ENCODE results near the gene CACNA2D2. TPM values are rescaled to one million over a fixed set of nuclear protein-coding genes. Genes with fewer than 3 reads are reported as not detected.
A peak's percentile ranks its signal among the peaks of the same experiment; 100 is the strongest.

CACNA2D2 gene
- total and polyA plus RNA-seq, 2 of the 13 experiments (the other 11 are each of a cell fraction or from before 2014, with no cell fraction given), result not detected

DNA sequence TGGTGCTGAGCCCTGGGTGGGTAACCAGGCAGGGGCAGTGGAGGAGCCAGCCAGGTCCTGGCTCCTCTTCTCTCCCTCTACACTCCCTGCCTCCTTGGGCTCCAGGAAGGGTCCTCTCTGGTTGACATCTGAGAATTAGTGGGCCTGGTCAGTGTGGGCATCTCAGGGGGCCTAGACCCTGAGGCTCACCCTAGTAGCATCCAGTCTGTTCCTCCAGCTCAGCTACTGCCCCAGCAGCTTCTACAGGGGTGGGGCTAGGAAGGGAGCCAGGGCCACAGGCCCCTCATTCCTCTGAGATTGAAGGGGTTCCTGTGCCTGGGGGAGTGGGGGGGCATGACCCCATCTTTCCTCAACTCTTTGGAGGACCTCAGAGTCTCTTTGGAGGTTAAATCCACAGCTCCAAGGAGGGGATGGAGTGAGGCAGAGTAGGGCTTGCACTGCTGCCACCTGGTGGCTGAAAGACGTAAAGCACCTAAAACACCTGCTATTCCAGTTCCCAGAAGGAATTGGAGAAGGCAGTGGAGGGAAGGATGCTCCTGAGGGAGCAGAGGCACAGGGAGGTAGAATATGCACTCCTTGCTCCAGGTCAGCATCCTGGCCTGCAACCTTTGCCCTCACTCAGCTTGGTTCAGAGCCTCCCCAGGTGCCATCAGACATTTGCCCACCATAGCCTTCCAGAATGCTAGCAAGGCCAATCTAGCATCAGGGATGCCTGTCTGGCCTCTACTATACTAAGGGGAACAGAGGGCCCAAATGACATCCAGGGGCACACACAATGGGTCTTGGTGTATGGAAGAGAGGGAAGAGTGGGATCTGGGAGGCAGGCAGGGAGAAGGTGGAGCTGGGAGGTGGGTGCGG lies 39.0 kb upstream of the CACNA2D2 start (continued):
- TF ChIP-seq, protein P1, sequence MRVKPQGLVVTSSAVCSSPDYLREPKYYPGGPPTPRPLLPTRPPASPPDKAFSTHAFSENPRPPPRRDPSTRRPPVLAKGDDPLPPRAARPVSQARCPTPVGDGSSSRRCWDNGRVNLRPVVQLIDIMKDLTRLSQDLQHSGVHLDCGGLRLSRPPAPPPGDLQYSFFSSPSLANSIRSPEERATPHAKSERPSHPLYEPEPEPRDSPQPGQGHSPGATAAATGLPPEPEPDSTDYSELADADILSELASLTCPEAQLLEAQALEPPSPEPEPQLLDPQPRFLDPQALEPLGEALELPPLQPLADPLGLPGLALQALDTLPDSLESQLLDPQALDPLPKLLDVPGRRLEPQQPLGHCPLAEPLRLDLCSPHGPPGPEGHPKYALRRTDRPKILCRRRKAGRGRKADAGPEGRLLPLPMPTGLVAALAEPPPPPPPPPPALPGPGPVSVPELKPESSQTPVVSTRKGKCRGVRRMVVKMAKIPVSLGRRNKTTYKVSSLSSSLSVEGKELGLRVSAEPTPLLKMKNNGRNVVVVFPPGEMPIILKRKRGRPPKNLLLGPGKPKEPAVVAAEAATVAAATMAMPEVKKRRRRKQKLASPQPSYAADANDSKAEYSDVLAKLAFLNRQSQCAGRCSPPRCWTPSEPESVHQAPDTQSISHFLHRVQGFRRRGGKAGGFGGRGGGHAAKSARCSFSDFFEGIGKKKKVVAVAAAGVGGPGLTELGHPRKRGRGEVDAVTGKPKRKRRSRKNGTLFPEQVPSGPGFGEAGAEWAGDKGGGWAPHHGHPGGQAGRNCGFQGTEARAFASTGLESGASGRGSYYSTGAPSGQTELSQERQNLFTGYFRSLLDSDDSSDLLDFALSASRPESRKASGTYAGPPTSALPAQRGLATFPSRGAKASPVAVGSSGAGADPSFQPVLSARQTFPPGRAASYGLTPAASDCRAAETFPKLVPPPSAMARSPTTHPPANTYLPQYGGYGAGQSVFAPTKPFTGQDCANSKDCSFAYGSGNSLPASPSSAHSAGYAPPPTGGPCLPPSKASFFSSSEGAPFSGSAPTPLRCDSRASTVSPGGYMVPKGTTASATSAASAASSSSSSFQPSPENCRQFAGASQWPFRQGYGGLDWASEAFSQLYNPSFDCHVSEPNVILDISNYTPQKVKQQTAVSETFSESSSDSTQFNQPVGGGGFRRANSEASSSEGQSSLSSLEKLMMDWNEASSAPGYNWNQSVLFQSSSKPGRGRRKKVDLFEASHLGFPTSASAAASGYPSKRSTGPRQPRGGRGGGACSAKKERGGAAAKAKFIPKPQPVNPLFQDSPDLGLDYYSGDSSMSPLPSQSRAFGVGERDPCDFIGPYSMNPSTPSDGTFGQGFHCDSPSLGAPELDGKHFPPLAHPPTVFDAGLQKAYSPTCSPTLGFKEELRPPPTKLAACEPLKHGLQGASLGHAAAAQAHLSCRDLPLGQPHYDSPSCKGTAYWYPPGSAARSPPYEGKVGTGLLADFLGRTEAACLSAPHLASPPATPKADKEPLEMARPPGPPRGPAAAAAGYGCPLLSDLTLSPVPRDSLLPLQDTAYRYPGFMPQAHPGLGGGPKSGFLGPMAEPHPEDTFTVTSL (CRISPR knock-in tag; IDR thresholded peaks at IDR 0.05; ENCODE audit: borderline replicate concordance), result no peak
- TF ChIP-seq ZNF746 (CRISPR knock-in tag; IDR thresholded peaks at IDR 0.05), result no peak
- TF ChIP-seq, protein P2, sequence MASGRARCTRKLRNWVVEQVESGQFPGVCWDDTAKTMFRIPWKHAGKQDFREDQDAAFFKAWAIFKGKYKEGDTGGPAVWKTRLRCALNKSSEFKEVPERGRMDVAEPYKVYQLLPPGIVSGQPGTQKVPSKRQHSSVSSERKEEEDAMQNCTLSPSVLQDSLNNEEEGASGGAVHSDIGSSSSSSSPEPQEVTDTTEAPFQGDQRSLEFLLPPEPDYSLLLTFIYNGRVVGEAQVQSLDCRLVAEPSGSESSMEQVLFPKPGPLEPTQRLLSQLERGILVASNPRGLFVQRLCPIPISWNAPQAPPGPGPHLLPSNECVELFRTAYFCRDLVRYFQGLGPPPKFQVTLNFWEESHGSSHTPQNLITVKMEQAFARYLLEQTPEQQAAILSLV (CRISPR knock-in tag; IDR thresholded peaks at IDR 0.05; ENCODE audit: borderline replicate concordance), result no peak
- TF ChIP-seq, protein P3, sequence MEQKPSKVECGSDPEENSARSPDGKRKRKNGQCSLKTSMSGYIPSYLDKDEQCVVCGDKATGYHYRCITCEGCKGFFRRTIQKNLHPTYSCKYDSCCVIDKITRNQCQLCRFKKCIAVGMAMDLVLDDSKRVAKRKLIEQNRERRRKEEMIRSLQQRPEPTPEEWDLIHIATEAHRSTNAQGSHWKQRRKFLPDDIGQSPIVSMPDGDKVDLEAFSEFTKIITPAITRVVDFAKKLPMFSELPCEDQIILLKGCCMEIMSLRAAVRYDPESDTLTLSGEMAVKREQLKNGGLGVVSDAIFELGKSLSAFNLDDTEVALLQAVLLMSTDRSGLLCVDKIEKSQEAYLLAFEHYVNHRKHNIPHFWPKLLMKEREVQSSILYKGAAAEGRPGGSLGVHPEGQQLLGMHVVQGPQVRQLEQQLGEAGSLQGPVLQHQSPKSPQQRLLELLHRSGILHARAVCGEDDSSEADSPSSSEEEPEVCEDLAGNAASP (CRISPR knock-in tag; IDR thresholded peaks at IDR 0.05; ENCODE audit: borderline replicate concordance), result no peak
- TF ChIP-seq STAG1 (CRISPR knock-in tag; IDR thresholded peaks at IDR 0.05), result peak; percentile 80
- peak; percentile 83 for TF ChIP-seq SMC3 (IDR thresholded peaks at IDR 0.05; ENCODE audit: low read length)
- TF ChIP-seq, protein P4, sequence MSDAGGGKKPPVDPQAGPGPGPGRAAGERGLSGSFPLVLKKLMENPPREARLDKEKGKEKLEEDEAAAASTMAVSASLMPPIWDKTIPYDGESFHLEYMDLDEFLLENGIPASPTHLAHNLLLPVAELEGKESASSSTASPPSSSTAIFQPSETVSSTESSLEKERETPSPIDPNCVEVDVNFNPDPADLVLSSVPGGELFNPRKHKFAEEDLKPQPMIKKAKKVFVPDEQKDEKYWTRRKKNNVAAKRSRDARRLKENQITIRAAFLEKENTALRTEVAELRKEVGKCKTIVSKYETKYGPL (CRISPR knock-in tag; IDR thresholded peaks at IDR 0.05), result no peak
- TF ChIP-seq, protein P5, sequence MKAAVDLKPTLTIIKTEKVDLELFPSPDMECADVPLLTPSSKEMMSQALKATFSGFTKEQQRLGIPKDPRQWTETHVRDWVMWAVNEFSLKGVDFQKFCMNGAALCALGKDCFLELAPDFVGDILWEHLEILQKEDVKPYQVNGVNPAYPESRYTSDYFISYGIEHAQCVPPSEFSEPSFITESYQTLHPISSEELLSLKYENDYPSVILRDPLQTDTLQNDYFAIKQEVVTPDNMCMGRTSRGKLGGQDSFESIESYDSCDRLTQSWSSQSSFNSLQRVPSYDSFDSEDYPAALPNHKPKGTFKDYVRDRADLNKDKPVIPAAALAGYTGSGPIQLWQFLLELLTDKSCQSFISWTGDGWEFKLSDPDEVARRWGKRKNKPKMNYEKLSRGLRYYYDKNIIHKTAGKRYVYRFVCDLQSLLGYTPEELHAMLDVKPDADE (CRISPR knock-in tag; IDR thresholded peaks at IDR 0.05), result no peak
- TF ChIP-seq, protein P6, sequence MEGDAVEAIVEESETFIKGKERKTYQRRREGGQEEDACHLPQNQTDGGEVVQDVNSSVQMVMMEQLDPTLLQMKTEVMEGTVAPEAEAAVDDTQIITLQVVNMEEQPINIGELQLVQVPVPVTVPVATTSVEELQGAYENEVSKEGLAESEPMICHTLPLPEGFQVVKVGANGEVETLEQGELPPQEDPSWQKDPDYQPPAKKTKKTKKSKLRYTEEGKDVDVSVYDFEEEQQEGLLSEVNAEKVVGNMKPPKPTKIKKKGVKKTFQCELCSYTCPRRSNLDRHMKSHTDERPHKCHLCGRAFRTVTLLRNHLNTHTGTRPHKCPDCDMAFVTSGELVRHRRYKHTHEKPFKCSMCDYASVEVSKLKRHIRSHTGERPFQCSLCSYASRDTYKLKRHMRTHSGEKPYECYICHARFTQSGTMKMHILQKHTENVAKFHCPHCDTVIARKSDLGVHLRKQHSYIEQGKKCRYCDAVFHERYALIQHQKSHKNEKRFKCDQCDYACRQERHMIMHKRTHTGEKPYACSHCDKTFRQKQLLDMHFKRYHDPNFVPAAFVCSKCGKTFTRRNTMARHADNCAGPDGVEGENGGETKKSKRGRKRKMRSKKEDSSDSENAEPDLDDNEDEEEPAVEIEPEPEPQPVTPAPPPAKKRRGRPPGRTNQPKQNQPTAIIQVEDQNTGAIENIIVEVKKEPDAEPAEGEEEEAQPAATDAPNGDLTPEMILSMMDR (CRISPR knock-in tag; IDR thresholded peaks at IDR 0.05), result peak; percentile 90

Measured in HepG2 (cell line).